Measurements from ENCODE around the gene RNF180.

GRCh38 chr5:64213531-64213930 is 47.9 kb downstream of the RNF180 start:
- TF ChIP-seq RFX5 (IDR thresholded peaks at IDR 0.05) (no peak), POLR2AphosphoS2 (conservative IDR thresholded peaks at IDR 0.05; ENCODE audit: low read length) (no peak), ZFP36 (IDR thresholded peaks at IDR 0.05; ENCODE audit: borderline replicate concordance, partially characterized antibody) (no peak), ESRRA (IDR thresholded peaks at IDR 0.05; ENCODE audit: borderline replicate concordance, low read length) (no peak), GATA3 (IDR thresholded peaks at IDR 0.05; ENCODE audit: borderline replicate concordance) (no peak)

Measured in A549 (cell line).